CD1c-positive myeloid dendritic cell (primary cell): ENCODE measurements around the gene SCN8A.
"Not testable (repeated sequence)": the region's sequence is repeated elsewhere in the genome, so short reads cannot be mapped to it uniquely, and the experiment has no call there.

ENCODE experiments used
- DNase-seq: peaks from one replicate; pipeline ENCODE4 v3.0.0-alpha.2; 2016; ENCODE audit errors: extremely low spot score

The SCN8A gene

DNA sequence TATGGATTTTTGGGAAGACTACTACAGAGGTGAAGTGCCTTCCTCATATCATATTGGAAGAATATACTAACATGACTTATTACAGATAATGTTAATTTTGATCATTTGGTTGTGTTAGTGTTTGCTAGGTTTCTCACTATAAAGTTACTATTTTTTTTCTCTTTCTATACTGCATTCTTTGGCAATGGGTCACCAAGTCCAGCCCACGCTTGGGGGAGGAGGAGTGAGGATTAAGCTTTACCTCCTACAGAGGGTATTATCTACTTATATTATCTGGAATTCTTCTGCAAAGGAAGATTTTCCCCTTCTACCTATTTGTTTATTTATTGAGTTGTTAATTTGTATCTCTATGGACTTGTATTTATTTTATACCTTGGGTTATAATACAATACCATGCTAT lies 31.5 kb downstream of the SCN8A start:
- no peak for DNase-seq

GRCh38 chr12:51625370-51625769 lies 34.3 kb downstream of the SCN8A start:
- no peak for DNase-seq

DNA sequence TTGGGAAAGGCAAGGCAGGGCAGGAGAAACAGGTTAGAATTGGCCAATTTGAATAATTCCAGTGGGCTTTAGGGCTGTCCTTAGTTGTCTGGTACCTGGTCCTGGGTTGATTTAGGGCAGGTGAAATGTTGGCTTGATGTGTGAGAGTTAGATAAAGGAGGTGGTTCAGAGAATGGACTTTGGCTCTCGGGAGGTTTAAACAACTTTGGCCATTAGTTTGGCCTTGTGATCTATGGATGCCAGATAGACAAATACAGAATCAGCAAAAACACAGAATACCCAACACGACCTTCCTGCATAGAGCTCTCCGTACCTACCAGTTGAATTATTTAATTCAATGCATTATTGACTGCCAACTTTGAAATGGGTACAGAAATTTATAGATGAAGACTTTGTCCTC lies 35.1 kb downstream of the SCN8A start:
- DNase-seq: no peak

DNA sequence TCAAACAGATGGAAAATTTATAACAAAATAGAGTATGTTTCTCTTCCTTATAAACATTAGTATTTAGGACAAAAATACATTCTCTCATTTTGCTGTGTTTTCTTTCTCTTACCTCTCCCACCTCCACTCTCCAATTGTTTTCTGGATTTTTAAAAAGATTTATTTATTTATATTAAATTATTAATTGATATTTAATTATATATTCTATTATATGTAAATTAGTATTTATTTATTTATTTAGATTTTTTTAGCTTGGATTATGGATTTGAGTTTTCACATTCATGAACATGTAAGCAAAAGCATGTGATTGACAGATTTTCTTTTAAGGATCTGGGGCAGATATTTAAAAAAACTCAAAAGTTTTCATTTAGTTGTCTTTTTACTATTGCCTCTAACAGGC lies 35.6 kb downstream of the SCN8A start:
- DNase-seq: no peak

- no peak for DNase-seq
These were observed 39.3 kb downstream of the SCN8A start for GRCh38 chr12:51630256-51630880.

DNA sequence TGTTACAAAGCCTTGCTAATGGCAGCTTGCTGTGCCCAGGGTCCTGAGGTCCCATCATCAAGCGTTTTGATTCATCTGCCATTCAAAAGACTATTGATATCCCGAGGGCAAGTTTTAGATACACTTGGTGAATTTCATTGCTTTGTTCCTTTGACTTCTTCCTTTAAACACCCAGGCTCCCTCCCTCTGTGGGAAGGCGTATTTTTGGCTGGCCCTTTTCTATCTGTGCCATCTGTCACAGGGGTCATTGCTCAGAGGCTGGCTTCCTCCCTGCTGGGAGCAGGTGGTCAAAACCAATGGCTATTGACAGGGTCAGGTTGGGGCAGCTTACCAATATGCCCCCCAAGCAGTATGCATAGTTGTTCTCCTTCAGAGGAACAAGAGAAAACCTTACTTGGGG lies 40.0 kb downstream of the SCN8A start:
- no peak for DNase-seq

DNA sequence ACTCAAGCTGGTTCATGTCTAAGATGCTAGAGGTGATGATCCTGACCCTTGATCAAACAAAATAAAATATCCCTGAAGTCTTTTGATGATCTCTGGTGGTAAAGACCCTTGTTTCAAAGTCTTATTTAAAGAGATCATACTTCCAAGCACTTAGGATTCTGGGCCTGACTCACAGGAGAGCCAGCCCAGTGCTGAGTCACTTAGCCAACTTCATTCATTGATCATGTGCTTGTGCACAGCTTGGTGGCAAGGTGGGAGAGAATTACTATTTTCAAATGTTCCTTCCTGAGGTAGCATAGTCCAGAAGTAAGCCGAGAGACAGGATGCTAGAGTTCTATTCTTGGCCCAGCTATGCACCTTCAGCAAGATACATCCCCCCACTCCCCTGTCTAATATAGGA lies 40.6 kb downstream of the SCN8A start:
- DNase-seq: no peak

DNA sequence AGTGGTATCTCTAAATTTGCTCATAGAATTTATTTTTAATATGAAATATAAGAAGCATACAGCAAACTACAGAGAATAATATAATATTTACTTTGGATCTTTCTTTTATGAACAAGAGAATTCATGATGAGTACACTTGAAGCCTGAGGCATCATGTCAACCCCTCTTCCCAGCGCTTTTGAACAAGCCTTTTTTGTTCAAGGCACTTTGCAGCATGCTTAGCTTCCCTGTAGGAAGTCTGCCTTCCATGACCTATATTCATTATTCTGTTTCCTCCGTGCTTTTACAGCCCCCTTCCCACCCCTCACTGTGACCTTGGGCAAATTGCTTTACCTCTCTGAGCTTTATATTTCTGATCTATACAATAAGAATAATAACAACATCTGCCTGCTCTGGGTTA lies 41.6 kb downstream of the SCN8A start:
- DNase-seq: no peak

GRCh38 chr12:51635346-51635745 lies 44.3 kb downstream of the SCN8A start:
- no peak for DNase-seq

- peak; percentile 4 for DNase-seq
These were observed 45.5 kb downstream of the SCN8A start for GRCh38 chr12:51636581-51636980.

DNA sequence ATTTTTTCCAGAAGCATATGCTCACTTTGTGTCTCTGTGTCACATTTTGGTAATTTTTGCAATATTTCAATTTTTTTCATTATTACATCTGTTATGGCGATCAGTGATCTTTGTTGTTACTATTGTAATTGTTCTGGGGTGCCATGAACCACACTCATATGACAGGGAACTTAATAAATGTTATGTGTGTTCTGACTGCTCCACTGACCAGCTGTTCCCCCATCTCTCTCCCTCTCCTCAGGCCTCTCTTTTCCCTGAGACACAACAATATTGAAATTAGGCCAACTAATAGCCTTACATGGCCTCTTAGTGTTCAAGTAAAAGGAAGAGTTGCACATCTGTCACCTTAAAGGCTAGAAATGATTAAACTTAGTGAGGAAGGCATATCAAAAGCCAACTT lies 46.0 kb downstream of the SCN8A start:
- DNase-seq: no peak

DNA sequence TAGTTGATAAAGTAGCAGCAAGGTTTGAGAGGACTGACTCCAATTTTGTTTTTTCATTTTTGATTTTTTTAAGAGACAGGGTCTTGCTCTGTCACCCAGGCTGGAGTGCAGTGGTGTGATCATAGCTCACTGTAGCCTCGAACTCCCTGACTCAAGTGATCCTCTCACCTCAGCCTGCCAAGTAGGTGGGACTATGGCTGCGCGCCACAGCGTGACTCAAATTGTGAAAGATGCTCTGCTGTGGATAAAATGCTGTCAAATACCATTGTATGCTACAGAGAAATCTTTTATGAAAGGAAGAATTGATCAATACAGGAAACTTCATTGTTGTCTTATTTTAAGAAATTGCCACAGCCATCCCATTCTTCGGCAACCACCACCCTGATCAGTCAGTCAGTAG lies 48.3 kb downstream of the SCN8A start:
- DNase-seq: no peak

DNA sequence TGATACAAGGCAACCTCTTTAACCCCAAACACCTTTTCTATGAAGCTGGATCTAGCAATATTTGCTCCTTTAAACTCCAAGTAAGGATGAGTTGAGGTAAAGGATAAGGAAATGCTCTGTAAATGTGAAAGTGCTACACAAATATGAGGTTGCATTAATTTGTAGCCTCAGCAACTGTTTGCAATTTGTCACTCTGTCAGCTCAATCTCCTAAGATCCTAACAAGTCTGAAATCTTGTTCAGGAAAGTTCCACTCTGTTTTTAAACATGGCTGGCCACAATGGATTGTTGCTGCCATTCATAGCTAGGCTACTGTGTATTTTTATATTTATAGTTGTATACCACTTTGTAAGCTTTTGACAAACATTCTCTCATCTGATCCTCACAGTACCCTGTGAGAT lies 51.3 kb downstream of the SCN8A start:
- DNase-seq: no peak

- no peak for DNase-seq
These were observed 52.9 kb downstream of the SCN8A start for GRCh38 chr12:51643951-51644350.

- not testable (repeated sequence) for DNase-seq
These were observed 53.7 kb downstream of the SCN8A start for GRCh38 chr12:51644691-51645090.

DNA sequence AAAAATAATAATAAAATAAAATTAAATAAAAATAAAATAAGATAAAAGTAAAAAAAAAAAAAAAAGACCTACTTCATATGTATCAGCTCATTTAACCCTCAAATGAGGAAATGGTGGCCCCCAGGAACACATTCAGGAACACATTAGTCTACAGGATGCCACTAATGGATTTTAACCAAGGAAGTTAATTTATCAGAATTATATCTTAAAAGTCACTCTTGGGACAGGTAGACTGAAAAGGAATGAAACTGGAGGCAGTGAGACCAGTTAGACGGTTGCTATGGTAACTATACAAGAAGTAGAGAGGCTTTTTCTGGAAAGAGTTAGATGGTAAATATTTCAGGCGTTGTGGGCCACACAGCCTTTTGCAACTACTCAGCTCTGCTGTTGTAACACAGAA lies 54.9 kb downstream of the SCN8A start:
- no peak for DNase-seq

- no peak for DNase-seq
These were observed 56.6 kb downstream of the SCN8A start for GRCh38 chr12:51647647-51648046.

DNA sequence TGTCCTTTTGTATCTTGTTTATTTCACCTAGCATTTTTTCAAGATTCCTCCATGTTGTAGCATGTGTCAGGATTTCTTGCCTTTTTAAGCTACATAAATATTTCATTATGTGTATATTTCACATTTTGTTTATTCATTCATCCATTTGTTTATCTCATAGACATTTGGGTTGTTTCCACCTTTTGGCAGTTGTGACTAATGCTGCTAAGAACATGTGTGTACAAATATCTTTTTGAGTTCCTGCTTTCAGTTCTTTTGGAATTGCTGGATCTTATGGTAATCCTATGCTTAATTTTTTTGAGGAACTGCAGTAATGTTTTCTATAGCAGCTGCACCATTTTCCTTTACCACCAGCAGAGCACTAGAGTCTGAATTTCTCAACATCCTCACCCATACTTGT lies 62.4 kb downstream of the SCN8A start:
- no peak for DNase-seq

DNA sequence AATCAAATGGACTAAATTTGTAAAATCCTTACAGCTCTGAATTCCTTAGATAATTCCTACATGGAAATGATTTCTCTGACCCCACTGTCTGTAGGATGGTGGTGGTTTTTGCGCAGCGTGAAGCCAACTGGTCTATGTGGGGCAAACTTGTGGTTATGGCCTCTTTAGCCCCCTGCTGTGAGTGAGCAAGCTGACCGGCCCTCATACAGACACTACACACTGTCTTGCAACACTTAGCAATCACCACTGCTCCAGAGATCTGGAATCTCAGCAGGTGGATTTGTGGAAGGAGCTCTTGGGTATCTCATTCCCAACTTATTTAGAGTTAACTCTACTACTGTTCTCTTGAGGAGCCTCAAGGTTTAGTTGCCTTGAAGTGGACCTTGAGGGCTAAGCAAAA lies 70.2 kb downstream of the SCN8A start:
- DNase-seq: no peak

DNA sequence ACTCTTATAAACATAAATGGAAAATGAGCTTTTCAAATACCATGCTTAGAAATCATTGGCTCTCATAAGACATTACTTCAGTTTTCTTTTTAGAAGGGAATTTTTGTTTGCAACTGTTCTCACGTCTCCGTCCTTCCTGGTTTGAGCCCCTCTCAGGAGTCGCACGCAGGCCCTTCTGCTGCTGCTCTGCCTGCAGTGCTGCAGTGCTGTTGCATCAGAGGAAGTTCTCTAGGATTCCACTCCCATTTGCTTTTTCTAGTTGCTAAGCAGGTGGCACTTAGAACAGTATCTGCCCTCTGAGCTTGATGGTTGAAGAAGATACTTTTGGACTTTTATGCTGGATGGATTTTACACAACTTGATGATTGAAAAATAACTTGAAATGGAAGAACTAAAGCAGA lies 70.8 kb downstream of the SCN8A start:
- DNase-seq: no peak

- no peak for DNase-seq
These were observed 71.7 kb downstream of the SCN8A start for GRCh38 chr12:51662728-51663154.

- no peak for DNase-seq
These were observed 72.4 kb downstream of the SCN8A start for GRCh38 chr12:51663390-51663789.

- DNase-seq: no peak
These were observed 75.7 kb downstream of the SCN8A start for GRCh38 chr12:51666696-51667095.

- no peak for DNase-seq
These were observed 76.2 kb downstream of the SCN8A start for GRCh38 chr12:51667269-51667668.
